HG03457 (cell line): ENCODE results near the gene F10.

Source experiments
- ATAC-seq: cut with Tn5 transposase; IDR thresholded peaks from one replicate; pipeline ENCODE4 v1.9.1; 2021; ENCODE audit warnings: moderate number of reproducible peaks; ENCODE audit not compliant: unreplicated experiment

The F10 gene

GRCh38 chr13:113086031-113086750, 36.4 kb upstream of the F10 start:
- ATAC-seq: no peak

GRCh38 chr13:113086991-113087922, 35.3 kb upstream of the F10 start:
- no peak for ATAC-seq

- ATAC-seq: no peak
Observed at GRCh38 chr13:113087923-113088690, 34.5 kb upstream of the F10 start.

GRCh38 chr13:113088691-113089020, 33.9 kb upstream of the F10 start:
- no peak for ATAC-seq

GRCh38 chr13:113089693-113090414, 32.7 kb upstream of the F10 start:
- ATAC-seq: no peak

GRCh38 chr13:113090415-113090770, 32.2 kb upstream of the F10 start:
- no peak for ATAC-seq

- no peak for ATAC-seq
Observed at GRCh38 chr13:113090806-113091205, 31.8 kb upstream of the F10 start.

GRCh38 chr13:113091211-113091771, 31.3 kb upstream of the F10 start:
- ATAC-seq: no peak

GRCh38 chr13:113091891-113092775, 30.5 kb upstream of the F10 start:
- ATAC-seq: no peak

- ATAC-seq: no peak
Observed at GRCh38 chr13:113092776-113093579, 29.6 kb upstream of the F10 start.

- ATAC-seq: no peak
Observed at GRCh38 chr13:113093580-113094409, 28.8 kb upstream of the F10 start.

GRCh38 chr13:113094410-113094800, 28.2 kb upstream of the F10 start:
- ATAC-seq: no peak

- ATAC-seq: no peak
Observed at GRCh38 chr13:113095146-113096051, 27.2 kb upstream of the F10 start.

- no peak for ATAC-seq
Observed at GRCh38 chr13:113096052-113096744, 26.4 kb upstream of the F10 start.

GRCh38 chr13:113096745-113097305, 25.8 kb upstream of the F10 start:
- ATAC-seq: no peak

- no peak for ATAC-seq
Observed at GRCh38 chr13:113097651-113098050, 24.9 kb upstream of the F10 start.
